Sigmoid colon (tissue), 7 donors: Measurements from ENCODE around the gene SDCCAG8. TPM values are rescaled to one million over a fixed set of nuclear protein-coding genes. Genes with fewer than 3 reads are reported as not detected.

Experiments used
- DNase-seq: peaks from one replicate; pipeline ENCODE4 v3.0.0-alpha.2; 2019
- H3K27ac ChIP-seq, 4 donors: fragments of 200-600 bp; sonication (generic); one replicate each; pipeline ENCODE4 v1.5.1; 2016 to 2019; ENCODE audit warnings: mild to moderate bottlenecking in 1 of 4
- H3K27me3 ChIP-seq, 3 donors: fragments of 200-600 bp; sonication (generic); one replicate each; pipeline ENCODE4 v1.5.1; 2019; ENCODE audit warnings: mild to moderate bottlenecking in 1 of 3
- H3K36me3 ChIP-seq, 4 donors: fragments of 200-600 bp; sonication (generic); one replicate each; pipeline ENCODE4 v1.5.1; 2016 to 2019
- H3K4me1 ChIP-seq, 4 donors: fragments of 200-600 bp; sonication (generic); one replicate each; pipeline ENCODE4 v1.5.1; 2017 to 2019
- H3K4me3 ChIP-seq, 4 donors: fragments of 200-600 bp; sonication (generic); one replicate each; pipeline ENCODE4 v1.5.1; 2017 to 2019; ENCODE audit warnings: mild to moderate bottlenecking in 2 of 4, moderate library complexity in 1 of 4
- H3K9me3 ChIP-seq, 4 donors: fragments of 200-600 bp in 3 of 4; sonication (generic) in 3 of 4; one replicate each; pipeline versions ENCODE4 v1.5.1 to v1.6.1; 2013 to 2019
- EP300 ChIP-seq, 4 donors: sonication (generic); formaldehyde crosslinking; IDR thresholded peaks; one replicate each; pipeline ENCODE4 v1.6.1; 2017; ENCODE audit warnings: antibody characterized with exemption in 4 of 4
- POLR2A ChIP-seq, 2 donors: fragments of 450-650 bp; IDR thresholded peaks; one replicate each; pipeline ENCODE4 v1.6.1; 2016; ENCODE audit warnings: antibody characterized with exemption in 2 of 2, mild to moderate bottlenecking in 2 of 2, moderate library complexity in 2 of 2
- POLR2AphosphoS5 ChIP-seq, 4 donors: sonication (generic); formaldehyde crosslinking; IDR thresholded peaks; one replicate each; pipeline ENCODE4 v1.6.1; 2017; ENCODE audit warnings: antibody characterized with exemption in 4 of 4
- WGBS, 2 donors: extraction: QIAGEN DNeasy Blood & Tissue Kit; methylation state at CpG; one replicate each; pipeline ENCODE4 v1.1.7; 2013; 5-methylcytosine and 5-hydroxymethylcytosine counted together
- intact Hi-C: fragments of 100-400 bp; cut with DNase I; formaldehyde crosslinking; loops from one replicate; pipeline ENCODE4 v1.15.1; 2023
- polyA plus RNA-seq, 3 donors: library from polyadenylated mRNA; stranded (reverse); fragments of 200-250 nt; gene quantifications; one replicate each; pipeline ENCODE4 v1.2.3, GENCODE V29; 2013
- total RNA-seq, 4 donors: library from RNA; depleted of rRNA; stranded (reverse); fragments of >200 nt; gene quantifications; one replicate each; pipeline ENCODE4 v1.1.0, GENCODE V29; 2016
- TF ChIP-seq, protein P1 (sequence below), 4 experiments: fragments of 450-650 bp in 3 of 4; fragments of 200-600 bp in 1 of 4; IDR thresholded peaks; one replicate each; pipeline ENCODE4 v1.5.1; 2016 to 2019; ENCODE audit warnings: antibody characterized with exemption in 4 of 4, mild to moderate bottlenecking in 3 of 4, moderate library complexity in 2 of 4
- donor health status: healthy with polysubstance abuse.
- donor health status: Bipolar disorder and iron deficiency.
- donor health status: healthy.

The SDCCAG8 gene
- total and polyA plus RNA-seq, 7 donors: 15.6 to 49.7 (median 30.3) TPM

DNA sequence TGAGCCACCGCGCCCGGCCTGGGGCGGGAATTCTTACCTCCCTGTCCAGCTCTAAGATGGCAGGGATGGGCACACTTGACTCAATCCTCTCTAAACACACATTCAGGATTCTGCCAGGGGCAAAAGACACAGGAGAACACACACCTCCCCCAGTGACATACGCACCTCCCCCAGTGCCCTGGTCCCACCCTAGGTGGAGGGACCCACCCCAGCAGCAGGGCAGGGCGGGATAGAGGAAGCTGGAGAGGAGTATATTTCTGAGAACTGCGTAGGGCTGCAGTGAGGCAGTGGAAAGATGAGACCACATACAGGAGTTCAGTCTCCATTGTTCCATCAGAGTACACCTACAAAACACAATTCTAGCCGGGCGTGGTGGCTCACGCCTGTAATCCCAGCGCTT, 92.5 kb downstream of the SDCCAG8 start:
- DNase-seq: no peak
- intact Hi-C loops: loop anchor here (10.0 kb wide), 2 partner anchors 126 to 696 kb away; no protein-coding TSS in a partner anchor
- Histone ChIP-seq H3K4me1 (peaks cover 0 to 4% (median 0%) of the 10 kb centered on the region in 4 donors), H3K9me3 (no peaks in the 10 kb centered on the region), H3K4me3 (no peak overlapping the region), H3K36me3 (peaks cover 0 to 5% (median 0%) of the 10 kb centered on the region in 4 donors), H3K27ac (no peak overlapping the region), H3K27me3 (no peaks in the 10 kb centered on the region)
- TF ChIP-seq, protein P1, sequence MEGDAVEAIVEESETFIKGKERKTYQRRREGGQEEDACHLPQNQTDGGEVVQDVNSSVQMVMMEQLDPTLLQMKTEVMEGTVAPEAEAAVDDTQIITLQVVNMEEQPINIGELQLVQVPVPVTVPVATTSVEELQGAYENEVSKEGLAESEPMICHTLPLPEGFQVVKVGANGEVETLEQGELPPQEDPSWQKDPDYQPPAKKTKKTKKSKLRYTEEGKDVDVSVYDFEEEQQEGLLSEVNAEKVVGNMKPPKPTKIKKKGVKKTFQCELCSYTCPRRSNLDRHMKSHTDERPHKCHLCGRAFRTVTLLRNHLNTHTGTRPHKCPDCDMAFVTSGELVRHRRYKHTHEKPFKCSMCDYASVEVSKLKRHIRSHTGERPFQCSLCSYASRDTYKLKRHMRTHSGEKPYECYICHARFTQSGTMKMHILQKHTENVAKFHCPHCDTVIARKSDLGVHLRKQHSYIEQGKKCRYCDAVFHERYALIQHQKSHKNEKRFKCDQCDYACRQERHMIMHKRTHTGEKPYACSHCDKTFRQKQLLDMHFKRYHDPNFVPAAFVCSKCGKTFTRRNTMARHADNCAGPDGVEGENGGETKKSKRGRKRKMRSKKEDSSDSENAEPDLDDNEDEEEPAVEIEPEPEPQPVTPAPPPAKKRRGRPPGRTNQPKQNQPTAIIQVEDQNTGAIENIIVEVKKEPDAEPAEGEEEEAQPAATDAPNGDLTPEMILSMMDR (IDR thresholded peaks at IDR 0.05): no peak
- TF ChIP-seq EP300 (IDR thresholded peaks at IDR 0.05): no peak
- TF ChIP-seq POLR2A (IDR thresholded peaks at IDR 0.05): no peak
- no peak for TF ChIP-seq POLR2AphosphoS5 (IDR thresholded peaks at IDR 0.05)
- 95 to 99% methylated on average over 11 of the region's 11 CpGs for whole genome bisulfite sequencing, 2 donors

DNA sequence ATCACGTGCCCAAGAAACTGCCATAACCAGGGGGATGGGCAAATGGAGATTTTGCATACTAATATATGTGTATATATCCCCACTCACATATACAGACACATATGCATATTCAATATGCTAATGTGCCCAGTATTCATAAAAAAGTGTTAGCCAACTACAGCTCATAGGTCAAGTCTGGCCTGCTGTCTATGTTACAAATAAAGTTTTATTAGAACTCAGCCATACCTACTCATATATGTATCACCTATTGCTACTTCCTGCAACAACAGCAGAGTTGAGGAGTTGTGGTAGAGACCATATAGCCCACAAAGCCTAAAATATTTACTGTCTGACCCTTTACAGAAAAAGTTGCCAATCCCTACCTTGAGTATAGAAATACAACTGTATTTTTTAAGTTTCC, 93.3 kb downstream of the SDCCAG8 start:
- Histone ChIP-seq H3K4me3 (no peak overlapping the region), H3K36me3 (peaks cover 0 to 5% (median 0%) of the 10 kb centered on the region in 4 donors), H3K9me3 (no peaks in the 10 kb centered on the region), H3K4me1 (peaks cover 0 to 7% (median 3%) of the 10 kb centered on the region in 4 donors), H3K27me3 (no peaks in the 10 kb centered on the region), H3K27ac (no peak overlapping the region)
- no peak for DNase-seq
- no peak for TF ChIP-seq POLR2A (IDR thresholded peaks at IDR 0.05)
- TF ChIP-seq POLR2AphosphoS5 (IDR thresholded peaks at IDR 0.05): no peak
- no peak for TF ChIP-seq EP300 (IDR thresholded peaks at IDR 0.05)
- TF ChIP-seq, protein P1 (IDR thresholded peaks at IDR 0.05): no peak
- intact Hi-C loops: loop anchor here (10.0 kb wide), 2 partner anchors 126 to 696 kb away; no protein-coding TSS in a partner anchor
- WGBS, 2 donors: 99 to 100% methylated on average over 1 of the region's 1 CpG

DNA sequence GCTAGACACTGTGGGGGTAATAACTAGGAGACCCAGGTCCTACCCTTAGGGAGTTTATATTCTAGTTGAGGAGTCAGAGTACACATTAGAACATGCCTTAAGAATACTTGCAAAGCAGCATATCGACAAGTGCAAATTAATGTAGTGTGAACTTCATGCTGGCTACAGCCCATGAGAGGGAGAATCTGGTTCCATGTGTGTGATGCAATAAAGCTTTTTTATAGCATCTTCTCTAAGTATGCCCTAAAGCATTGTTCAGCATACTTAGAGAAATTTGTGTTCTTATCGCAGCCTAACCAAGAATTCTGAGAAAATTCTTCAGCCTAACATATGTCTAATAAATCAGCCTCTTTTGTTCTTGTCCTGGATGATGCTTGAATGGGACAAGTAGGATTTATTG, 95.5 kb downstream of the SDCCAG8 start:
- no peak overlapping the region for H3K4me3 ChIP-seq
- H3K4me1 ChIP-seq: peaks cover 0 to 20% (median 13%) of the 10 kb centered on the region in 4 donors
- no peak for DNase-seq
- TF ChIP-seq EP300 (IDR thresholded peaks at IDR 0.05) (no peak), POLR2AphosphoS5 (IDR thresholded peaks at IDR 0.05) (no peak)
- no peak overlapping the region for H3K27ac ChIP-seq
- H3K27me3 ChIP-seq: no peaks in the 10 kb centered on the region
- intact Hi-C loops: no loop called here
- H3K9me3 ChIP-seq: no peaks in the 10 kb centered on the region
- H3K36me3 ChIP-seq: peaks cover 0 to 5% (median 0%) of the 10 kb centered on the region in 4 donors
- 96 to 97% methylated on average over 2 of the region's 2 CpGs for WGBS, 2 donors

GRCh38 chr1:243354511-243355153, 98.8 kb downstream of the SDCCAG8 start:
- no peak for TF ChIP-seq EP300 (IDR thresholded peaks at IDR 0.05)
- TF ChIP-seq POLR2A (IDR thresholded peaks at IDR 0.05): no peak
- TF ChIP-seq, protein P1 (IDR thresholded peaks at IDR 0.05): no peak
- no peak for TF ChIP-seq POLR2AphosphoS5 (IDR thresholded peaks at IDR 0.05)
- 41 to 81% methylated on average over 4 of the region's 4 CpGs for WGBS, 2 donors
- Histone ChIP-seq H3K4me1 (peaks cover 0 to 20% (median 13%) of the 10 kb centered on the region in 4 donors), H3K9me3 (no peaks in the 10 kb centered on the region), H3K36me3 (peaks cover 0 to 5% (median 0%) of the 10 kb centered on the region in 4 donors), H3K27me3 (no peaks in the 10 kb centered on the region), H3K27ac (peak overlapping the region in 3 of 4 donors; percentile 37 to 58 (median 52)), H3K4me3 (peak overlapping the region; percentile 13 to 37 (median 26))
- intact Hi-C loops: no loop called here
- no peak for DNase-seq

DNA sequence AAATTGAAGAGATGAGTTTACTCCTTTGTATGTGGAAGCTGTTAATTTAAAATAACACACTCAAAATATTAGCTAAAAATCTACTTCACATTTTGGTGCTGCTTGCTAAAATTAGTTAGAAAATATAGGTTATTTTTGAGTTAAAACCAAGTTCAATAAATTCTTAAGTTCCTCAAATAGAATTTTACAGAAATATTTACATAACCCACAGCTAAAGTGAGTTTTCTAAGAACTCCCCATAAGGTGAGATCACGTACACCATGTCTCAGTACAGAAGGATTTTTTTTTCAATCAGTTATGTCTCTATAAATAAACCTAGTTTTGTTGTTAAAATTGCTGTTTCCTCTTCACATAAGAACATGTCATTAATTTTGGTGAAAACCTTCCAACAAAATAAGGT, 108.0 kb downstream of the SDCCAG8 start:
- H3K36me3 ChIP-seq: peaks cover 0 to 13% (median 0%) of the 10 kb centered on the region in 4 donors
- no peak for DNase-seq
- H3K27me3 ChIP-seq: no peaks in the 10 kb centered on the region
- no peak overlapping the region for H3K4me3 ChIP-seq
- 81 to 89% methylated on average over 1 of the region's 1 CpG for WGBS, 2 donors
- intact Hi-C loops: no loop called here
- no peaks in the 10 kb centered on the region for H3K4me1 ChIP-seq
- TF ChIP-seq, protein P1 (IDR thresholded peaks at IDR 0.05): no peak
- TF ChIP-seq EP300 (IDR thresholded peaks at IDR 0.05): no peak
- no peak for TF ChIP-seq POLR2A (IDR thresholded peaks at IDR 0.05)
- TF ChIP-seq POLR2AphosphoS5 (IDR thresholded peaks at IDR 0.05): no peak
- no peaks in the 10 kb centered on the region for H3K9me3 ChIP-seq
- H3K27ac ChIP-seq: no peak overlapping the region
